DOHH2 (cell line): ENCODE measurements around the gene DLD.

Experiments
- CTCF ChIP-seq: fragments of 200-600 bp; sonication (generic); IDR thresholded peaks from one replicate; pipeline ENCODE4 v1.5.1; 2014; ENCODE audit warnings: antibody characterized with exemption, mild to moderate bottlenecking, low read depth, low read length; ENCODE audit not compliant: poor library complexity, severe bottlenecking
- EZH2phosphoT487 ChIP-seq: fragments of 200-600 bp; sonication (generic); IDR thresholded peaks from 2 replicates; pipeline ENCODE4 v1.6.1; 2017; ENCODE audit warnings: borderline replicate concordance, mild to moderate bottlenecking, antibody characterized with exemption, low read length, moderate library complexity, mixed read lengths

GRCh38 chr7:107926481-107926880, 35.5 kb downstream of the DLD start:
- TF ChIP-seq CTCF (no peak), EZH2phosphoT487 (no peak)
